ENCODE data around the gene SLC25A26. TPM values are rescaled to one million over a fixed set of nuclear protein-coding genes. Genes with fewer than 3 reads are reported as not detected.
"Not testable (repeated sequence)": the region's sequence is repeated elsewhere in the genome, so short reads cannot be mapped to it uniquely, and the experiment has no call there.

SLC25A26 gene
- polyA plus RNA-seq, 3 donors: 22.0 to 27.3 (median 25.9) TPM

DNA sequence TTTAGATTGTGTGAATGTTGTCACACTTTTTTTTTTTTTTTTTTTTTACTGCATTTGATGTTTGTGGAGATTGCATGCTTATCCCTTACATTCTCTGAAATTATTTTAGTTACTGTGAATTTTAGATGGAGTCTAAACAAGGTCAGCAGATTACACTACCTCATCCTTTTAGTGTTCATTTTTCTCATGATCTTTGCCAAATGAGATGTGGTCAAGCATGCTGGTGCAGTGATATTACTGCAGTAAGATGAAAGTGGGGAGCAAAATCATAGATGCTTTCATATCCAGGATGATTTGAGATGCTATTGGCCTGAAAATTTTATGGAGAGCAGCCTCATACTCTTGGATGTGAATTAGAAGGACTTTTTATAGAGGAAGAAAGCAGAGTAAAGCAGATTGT is 45.8 kb downstream of the SLC25A26 start:
- no peak for DNase-seq

- no peak for DNase-seq
Observed at GRCh38 chr3:66267031-66267430, 46.2 kb downstream of the SLC25A26 start.

GRCh38 chr3:66267906-66268305 is 47.1 kb downstream of the SLC25A26 start:
- no peak for DNase-seq

DNA sequence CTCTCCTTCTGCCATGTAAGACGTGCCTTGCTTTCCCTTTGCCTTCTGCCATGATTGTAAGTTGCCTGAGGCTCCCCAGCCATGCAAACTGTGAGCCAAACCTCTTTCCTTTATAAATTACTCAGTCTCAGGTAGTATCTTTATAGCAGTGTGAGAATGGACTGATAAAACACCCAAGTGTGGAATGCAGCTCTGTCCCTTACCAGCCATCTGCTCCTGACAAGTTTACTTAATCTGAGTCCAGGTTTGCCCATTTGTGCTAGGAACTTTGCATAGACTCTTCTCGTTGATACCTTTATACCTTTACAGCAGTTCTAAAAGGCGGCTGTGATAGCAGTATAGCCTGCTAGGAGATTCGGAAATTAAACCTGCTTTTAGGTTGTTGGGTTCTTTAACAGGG is 48.1 kb downstream of the SLC25A26 start:
- DNase-seq: no peak

GRCh38 chr3:66269411-66269810 is 48.6 kb downstream of the SLC25A26 start:
- DNase-seq: no peak

DNA sequence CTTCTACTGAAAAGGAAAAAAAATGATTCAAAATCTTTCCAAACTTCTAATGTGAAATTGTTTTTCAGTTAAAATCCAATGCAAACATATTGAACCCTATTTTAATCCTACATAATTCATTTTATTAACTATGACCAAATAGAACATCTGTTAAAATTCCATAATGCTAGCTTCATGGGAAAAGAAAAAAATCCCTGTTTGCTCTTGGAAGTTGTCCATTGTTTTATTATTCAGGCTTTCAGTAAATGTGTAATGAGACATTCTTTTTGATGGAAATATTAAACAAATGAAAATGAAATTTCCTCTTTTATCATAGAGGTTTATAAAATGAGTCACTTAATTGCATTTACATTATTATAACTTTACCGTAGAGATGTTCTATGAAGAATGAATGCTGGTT is 49.5 kb downstream of the SLC25A26 start:
- no peak for DNase-seq

- DNase-seq: no peak
Observed at GRCh38 chr3:66270701-66271100, 49.9 kb downstream of the SLC25A26 start.

DNA sequence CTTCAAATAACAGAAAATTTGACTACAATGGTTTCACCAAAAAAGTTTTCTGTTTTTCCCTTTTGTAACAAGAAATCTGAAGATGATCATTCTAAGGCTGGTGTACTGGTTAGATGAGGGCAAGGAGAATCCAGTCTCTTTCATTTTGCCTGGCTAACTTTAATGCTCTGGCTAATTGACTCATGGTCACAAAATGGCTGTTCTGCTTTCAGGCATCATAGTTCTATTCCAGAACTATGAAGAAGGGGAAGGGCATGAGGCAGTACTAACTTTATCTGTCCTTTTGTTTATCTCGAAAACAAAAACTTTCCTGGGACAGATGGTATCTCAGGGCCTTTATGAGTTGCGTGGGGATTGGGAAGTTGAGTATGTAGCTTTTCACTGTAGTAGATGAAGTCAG is 50.4 kb downstream of the SLC25A26 start:
- no peak for DNase-seq

DNA sequence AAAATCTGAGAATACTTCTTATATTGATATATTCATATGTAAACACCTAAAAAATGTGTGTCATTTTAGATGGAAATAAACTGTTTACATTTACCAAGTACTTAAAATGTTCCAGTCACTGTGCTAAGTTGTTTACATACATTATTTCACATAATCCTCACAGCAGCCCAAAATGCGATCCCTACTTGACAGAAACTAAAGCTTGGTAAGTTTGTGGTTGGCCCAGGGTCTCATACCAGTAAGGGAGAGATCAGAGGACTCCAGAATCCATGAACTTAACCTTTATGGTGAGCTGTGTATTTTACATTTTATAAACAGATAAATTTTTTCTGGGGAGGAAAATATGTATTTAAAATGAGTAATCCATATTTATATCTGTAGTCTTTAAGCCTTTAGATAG is 51.2 kb downstream of the SLC25A26 start:
- no peak for DNase-seq

DNA sequence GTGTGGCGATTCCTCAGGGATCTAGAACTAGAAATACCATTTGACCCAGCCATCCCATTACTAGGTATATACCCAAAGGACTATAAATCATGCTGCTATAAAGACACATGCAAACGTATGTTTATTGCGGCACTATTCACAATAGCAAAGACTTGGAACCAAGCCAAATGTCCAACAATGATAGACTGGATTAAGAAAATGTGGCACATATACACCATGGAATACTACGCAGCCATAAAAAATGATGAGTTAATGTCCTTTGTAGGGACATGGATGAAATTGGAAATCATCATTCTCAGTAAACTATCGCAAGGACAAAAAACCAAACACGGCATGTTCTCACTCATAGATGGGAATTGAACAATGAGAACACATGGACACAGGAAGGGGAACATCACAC is 54.0 kb downstream of the SLC25A26 start:
- DNase-seq: not testable (repeated sequence)

DNA sequence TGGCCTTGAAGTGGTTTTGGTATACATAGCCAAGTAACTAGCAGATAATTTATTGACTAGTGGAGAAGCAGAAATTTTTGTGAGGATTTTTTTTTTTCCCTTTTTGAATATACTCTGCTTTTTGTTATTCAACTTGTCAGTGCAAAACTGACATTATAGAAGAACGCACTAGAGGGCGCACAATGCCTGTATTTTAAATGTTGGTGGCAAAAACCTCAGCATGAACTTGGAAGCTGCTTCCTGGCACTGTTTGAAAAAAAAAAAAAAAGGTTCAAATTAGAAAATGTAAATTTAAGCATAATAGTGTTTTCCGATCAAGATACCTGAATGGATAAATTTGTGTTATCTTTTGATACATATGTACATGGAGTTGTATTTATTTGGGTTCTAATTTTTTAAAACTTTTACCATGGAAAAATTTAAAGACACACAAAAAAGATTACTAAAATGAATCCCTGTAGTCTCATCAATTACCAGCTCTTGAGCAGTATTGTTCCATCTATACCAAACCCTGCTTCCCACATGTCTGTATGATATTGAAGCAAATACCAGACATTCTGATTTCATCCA is 56.0 kb downstream of the SLC25A26 start:
- peak; percentile 70 for DNase-seq

DNA sequence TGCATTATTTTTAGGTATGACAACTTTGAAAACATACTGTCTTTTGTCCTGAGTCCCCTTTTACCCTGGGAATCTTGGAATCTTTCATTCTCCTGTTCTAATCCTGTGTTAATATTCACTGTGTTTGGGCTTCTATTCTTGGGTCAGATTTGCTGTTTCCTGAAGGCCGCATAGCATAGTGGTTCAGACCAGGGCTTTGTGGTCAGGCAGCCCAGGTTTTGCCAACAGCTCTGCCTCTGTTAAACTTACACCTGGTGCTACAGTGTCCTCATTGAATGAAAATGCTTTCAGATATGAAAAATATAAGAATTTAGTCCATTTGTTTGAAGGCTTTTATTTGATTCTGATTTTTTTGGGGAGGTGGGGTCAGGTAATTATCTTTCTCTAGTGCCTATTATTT is 58.4 kb downstream of the SLC25A26 start:
- no peak for DNase-seq

DNA sequence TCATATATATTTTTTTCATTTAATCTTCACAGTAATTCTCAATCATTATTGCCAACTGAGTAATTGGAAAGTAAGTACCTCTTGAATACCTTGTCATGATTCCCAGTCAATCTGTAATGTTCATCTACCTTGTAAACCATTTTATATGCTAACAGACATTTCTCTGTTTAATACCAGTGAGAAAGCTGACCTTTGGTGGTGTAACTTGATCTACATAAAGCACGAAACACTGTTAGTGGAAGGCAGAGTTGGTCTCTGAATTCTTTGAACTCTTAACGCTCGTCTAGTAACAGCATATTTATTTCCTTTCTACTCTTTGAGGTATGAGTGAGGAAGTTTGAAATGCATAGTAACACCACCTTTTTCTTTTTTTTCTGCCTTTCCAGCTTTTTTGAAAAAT is 59.5 kb downstream of the SLC25A26 start:
- DNase-seq: no peak

DNA sequence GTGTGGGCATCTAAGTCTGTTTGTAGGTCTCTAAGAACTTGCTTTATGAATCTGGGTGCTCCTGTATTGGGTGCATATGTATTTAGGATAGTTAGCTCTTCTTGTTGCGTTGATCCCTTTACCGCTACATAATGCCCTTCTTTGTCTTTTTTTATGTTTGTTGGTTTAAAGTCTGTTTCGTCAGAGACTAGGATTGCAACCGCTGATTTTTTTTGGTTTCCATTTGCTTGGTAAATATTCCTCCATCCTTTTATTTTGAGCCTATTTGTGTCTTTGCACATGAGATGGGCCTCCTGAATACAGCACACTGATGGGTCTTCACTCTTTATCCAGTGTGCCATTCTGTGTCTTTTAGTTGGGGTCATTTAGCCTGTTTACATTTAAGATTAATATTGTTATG is 71.1 kb downstream of the SLC25A26 start:
- DNase-seq: not testable (repeated sequence)

DNA sequence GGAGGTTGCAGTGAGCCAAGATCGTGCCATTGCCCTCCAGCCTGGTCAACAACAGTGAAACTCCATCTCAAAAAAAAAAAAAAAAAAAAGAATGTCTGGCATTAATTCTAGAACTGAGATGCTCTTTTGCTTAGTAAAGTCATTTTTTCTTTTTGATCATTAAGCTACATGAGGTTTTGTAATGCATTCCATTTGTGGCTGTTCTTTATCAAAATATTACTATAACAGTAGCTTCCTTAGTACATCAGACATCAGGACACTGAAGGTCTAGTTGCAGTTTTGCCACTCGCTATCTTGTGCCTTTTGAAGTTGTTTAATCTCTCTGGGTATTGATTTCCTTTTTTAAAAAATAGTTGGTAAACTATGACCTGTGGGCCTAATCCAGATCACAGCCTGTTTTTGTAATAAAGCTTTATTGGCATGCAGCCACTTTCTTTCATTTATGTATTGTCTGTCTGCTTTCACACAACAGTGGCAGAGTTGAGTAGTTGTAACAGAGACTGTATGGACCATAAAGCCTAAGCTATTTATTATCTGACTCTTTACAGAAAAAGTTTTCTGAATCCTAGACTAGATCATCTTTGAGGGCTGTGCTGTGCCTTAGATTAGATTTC is 76.6 kb downstream of the SLC25A26 start:
- peak; percentile 52 for DNase-seq

DNA sequence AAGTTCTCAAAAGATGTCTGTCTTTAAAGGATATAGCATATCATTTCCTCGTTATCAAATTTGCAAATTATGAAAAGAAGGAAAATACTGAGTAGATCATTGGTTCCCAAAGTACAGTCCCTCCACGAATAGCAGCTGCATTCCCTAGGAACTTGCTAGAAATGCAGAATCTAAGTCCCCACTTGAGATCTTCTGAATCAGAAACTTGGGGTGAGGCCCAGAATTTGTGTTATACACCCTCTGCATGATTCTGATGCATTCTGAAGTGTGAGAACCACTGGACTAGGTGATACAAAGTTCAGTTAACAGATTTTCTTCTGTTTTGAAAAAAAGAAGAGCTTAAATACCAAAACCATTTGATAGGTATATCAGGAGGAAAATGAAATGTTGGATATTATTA is 77.1 kb downstream of the SLC25A26 start:
- DNase-seq: no peak

GRCh38 chr3:66298591-66298990 is 77.8 kb downstream of the SLC25A26 start:
- DNase-seq: no peak

DNA sequence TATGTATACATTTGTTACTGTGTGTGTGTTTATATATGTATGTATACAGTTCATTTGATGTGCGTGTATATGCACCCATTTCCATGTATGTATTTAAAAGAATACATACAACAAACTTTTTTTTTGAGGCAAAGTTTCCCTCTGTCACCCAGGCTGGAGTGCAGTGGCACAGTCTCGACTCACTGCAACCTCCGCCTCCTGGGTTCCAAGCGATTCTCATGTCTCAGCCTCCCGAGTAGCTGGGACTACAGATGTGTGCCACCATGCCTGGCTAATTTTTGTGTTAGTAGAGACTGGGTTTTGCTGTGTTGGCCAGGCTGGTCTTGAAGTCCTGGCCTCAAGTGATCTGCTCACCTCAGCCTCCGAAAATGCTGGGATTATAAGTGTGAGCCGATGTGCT is 78.3 kb downstream of the SLC25A26 start:
- DNase-seq: not testable (repeated sequence)

GRCh38 chr3:66299891-66300290 is 79.1 kb downstream of the SLC25A26 start:
- DNase-seq: no peak

GRCh38 chr3:66302288-66302687 is 81.5 kb downstream of the SLC25A26 start:
- DNase-seq: no peak

DNA sequence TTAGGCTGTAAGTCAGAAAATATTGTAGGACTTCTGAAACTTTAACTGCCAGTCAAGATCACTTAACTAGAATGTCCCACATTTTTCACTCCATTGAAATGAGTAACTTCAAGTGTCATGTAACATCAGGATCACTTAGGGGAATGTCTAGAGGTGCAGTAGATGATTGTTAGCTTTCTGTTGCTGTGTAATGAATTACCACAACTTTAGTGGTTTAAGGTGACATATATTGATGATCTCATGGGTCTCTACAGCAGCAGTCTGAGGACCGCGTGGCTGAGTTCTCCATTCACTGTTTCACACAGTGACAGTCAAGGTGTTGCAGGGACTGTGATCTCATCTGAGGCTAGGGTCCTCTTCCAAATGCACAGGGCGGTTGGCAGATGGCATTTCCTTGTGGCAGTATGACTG is 82.7 kb downstream of the SLC25A26 start:
- DNase-seq: no peak

- DNase-seq: no peak
Observed at GRCh38 chr3:66304293-66304692, 83.5 kb downstream of the SLC25A26 start.

- not testable (repeated sequence) for DNase-seq
Observed at GRCh38 chr3:66306086-66306485, 85.3 kb downstream of the SLC25A26 start.

DNA sequence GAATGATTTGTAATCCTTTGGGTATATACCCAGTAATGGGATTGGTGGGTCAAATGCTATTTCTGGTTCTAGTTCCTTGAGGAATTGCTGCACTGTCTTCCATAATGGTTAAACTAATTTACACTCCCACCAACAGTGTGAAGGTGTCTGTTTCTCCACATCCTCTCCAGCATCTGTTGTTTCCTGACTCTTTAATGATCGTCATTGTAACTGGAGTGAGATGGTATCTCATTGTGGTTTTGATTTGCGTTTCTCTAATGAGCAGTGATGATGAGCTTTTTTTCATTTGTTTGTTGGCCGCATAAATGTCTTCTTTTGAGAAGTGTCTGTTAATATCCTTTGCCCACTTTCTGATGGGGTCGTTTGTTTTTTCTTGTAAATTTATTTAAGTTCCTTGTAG is 86.2 kb downstream of the SLC25A26 start:
- DNase-seq: not testable (repeated sequence)

Data from renal pelvis (tissue), 4 donors.